Urothelium cell line (cell line): ENCODE results near the gene ABLIM2.

ENCODE experiments used
- DNase-seq: peaks from one replicate; pipeline ENCODE4 v3.0.0; 2011; ENCODE audit warnings: low spot score, mixed read lengths
- FAIRE-seq: peaks from 2 replicates; lab custom pipeline; 2011; peaks lifted over from hg19 to GRCh38; lab: Jason Lieb, UNC

The ABLIM2 gene

DNA sequence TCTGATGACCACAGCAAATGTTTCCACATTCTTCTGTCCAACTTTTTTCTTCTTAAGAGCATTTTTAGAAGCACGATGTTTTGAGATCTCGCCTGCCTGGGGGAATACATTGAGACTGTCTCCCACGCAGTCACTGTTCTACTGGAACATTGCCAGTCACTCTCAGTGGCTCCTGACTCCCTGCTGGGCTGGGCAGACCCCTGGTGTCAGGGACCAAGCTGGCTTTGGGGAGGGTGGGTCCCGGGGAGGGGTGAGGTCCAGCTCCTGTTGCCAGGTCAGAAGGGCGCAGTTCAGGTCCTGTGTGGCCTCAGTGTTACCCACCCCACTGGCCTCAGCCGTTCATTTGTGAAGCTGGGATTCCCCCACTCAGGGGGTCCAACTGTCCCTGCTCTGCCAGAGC, 18.9 kb upstream of the ABLIM2 start:
- no peak for DNase-seq
- FAIRE-seq: no peak

DNA sequence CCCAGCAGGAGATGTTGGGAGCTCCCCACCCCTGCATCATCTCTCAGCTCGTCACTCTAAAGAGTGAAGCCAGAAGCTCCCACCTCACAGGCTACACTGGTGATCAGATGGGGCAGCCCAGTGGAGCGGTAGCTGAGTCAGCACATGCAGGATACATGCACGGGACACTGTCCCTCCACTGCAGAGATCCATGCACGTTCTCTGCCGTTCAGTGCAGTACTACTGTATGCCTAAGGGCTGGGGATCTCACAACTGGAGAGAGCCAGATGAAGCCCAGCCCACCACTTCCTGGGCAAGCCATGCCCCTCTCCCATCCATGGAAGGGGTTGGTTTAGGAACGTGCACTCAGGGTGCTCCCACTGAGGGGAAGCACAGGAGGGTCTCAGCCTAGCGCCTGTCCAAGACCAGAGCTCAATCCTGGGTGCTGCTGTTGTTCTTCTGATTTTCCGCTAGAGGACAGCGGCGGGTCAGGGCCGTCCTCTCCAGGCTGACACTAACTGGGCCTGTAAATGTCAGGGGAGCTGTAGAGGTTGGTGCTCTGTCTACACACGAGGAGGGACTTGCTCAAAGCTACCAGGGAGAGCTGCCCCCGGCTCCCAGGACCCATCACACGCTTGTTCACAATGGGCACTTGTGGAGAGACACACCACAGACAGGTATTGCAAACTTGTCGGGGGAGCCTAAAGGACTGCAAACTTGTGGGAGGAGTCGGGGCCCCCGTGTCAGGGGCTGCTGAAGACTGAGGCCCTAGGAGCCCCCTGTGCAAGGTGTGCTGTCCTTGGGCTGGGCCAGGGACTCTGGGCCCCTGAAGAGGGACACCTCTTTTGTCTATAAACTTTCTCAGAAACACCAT, 18.2 kb upstream of the ABLIM2 start:
- FAIRE-seq (no peak), DNase-seq (peak; percentile 63)

DNA sequence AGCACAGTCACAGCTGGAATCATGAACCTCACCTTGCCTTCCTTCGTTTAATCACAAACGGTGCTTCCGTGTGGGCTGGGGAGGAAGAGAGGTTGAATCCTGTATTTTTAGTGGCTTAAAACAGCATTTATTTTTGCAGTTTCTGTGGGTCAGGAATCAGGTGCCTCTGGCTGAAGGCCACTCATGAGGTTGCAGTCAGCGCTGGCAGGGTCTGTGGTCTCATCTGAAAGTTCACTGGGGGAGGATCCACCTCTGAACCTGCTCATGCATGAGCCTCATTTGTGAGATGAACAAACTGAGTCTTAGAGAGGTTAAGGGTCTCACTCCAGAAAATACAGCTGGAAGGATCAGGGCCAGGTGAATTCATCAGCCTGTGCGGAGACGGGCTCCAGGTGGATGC, 17.1 kb upstream of the ABLIM2 start:
- no peak for FAIRE-seq

DNA sequence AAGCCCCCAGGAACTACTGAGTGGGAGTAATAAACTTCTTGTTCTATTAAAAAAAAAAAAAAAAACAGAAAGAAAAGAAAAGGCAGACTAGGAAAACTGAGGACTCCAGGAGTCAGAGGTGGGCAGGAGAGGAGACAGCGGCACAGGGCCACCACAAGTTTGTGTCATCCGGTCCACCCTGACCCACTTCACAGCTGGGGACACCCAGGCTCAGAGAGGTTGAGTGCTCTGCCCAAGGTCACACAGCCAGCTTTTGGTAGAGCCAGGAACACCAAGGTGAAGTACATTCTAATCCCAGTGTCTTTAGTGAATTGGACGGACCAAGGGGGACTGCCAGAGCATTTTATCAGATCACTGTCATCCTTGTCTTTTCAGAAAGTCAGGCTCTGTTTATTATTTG, 16.4 kb upstream of the ABLIM2 start:
- FAIRE-seq: no peak

More for the DNA sequence above, 17.1 kb upstream of the ABLIM2 start:
- no peak for DNase-seq

DNA sequence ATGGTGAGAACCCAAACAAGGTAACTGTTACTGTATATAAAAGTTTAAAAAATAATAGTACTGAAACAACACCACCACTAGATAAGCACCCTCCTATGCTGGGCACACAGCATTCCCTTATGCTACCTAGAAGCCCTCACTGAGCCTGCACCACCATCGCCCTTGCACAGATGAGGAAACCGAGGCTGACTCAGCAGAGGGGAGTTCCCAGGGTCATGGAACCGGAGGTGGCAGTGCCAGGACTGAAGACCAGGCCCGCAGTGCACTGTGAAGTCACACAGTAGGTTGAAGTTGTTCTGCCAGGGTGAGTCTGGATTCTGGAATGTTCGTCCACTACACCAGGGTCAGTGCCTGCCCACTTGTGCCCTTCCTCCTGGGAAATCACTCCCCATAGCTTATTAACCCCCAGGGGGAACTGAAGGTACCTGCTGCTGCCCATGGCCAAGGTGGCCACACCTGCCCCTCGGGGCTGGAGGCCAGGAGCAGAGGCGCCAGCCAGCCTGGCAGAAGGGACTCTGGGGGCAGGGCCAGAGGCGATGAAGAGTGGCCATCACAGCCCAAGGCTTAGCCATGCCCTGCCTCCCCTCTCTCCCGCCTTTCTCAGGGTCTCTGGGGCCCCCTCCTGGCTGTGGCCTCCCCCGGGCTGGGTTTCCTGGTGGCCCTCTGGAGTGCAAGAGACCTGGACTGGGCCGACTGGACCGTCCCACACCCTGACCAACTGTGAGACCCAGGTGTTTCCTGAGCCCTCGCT, 15.1 kb upstream of the ABLIM2 start:
- no peak for DNase-seq
- no peak for FAIRE-seq

More for the DNA sequence above, 16.4 kb upstream of the ABLIM2 start:
- no peak for DNase-seq

DNA sequence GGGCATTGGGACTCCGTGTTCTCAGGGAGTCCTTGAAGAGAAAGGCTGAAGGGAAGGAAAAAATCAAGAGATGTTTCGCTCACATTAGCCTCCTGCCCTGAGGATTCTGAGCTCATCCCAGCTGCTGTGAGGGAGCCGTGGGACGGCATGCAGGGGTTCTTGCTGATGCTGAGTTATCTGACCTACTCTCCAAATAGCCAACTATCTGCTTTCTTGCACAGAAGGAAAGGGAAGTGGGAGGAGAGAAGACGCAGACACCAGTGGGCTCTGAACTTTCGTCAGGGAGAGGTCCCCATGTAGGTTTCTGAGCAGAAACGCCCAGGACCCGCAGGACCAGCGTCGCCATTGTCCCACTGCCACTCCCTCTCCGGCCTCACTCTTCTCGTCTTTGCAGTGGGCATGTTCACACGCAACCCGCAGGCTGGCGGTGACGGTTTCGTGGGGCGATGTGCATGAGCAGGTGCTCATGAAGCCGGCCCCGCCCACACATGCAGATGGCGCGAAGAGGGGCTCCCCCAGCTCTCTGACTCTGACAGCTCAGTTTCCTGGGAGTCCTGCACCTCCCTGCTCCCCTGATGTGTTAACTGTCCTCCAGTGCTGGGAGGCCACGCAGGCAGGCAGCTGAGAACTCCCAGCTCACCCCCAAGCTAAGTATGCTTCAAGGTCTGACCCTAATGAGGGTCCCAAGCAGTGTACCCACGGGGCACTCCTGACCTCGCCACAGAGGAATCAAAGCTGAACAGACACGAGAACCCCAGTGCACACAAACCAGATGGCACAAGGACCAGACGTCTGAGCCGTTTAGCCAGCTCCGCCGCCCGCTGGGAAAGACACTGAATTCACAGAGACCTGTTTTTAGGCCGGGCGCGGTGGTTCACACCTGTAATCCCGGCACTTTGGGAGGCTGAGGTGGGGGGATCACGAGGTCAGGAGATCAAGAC, 13.6 kb upstream of the ABLIM2 start:
- DNase-seq (no peak), FAIRE-seq (no peak)

DNA sequence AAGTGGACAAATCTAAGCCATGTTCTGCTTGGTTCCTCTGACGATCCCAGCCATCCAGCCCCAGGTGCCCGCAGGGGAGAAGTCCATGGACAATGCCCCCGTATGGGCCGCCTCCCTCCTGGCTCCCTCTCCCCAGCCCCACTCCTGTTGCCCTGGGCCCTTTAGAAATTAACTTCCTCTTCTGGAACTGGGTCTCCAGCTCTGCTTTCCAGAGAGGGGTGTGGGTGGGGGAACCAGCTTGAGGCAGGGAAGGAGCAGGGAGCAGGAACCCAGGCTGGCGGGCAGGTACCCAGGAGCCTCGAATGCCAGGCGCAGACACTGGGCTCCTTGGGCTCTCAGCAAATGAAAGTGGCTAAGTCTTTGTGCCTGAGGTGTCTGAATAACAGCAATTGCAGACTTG, 12.7 kb upstream of the ABLIM2 start:
- FAIRE-seq (no peak), DNase-seq (no peak)

DNA sequence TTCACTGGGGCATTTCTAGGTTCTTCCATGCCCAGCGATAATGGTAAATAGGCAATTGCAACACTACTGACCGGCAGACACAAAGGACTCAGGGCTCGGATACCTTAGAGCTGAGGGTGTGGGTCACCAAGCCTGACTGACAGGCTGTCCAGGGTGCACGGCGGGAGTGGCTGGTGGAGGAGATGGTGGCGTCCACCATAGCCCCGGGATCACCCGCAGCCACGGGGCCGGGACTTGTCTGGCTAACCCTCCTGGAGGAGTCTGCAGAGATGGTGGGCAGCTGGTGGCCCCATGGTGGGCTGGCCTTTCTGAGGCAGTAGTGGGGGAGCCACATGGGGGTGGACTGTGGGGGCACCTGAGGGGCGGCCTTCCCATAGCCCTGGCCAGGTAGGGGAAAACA, 11.7 kb upstream of the ABLIM2 start:
- no peak for DNase-seq
- FAIRE-seq: no peak

DNA sequence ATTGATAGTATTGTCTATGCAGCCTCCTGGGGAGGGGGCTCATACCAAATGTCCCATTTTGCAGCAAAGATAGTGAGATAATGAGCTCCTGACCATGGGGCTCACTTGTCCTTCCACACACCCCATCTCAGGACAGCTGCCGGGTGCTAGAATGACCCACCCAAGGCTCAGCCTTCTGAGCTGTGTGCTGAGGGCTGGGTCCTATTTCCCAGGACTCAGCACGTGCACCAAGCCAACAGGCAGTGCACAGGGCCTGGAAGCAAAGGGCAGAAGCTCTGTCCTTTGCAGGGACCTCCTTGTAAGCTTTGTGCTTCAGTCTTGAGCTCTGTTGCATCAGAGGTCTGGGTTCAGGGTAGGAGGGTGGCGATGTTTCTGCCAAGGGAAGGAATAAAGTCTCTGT, 11.2 kb upstream of the ABLIM2 start:
- no peak for DNase-seq
- no peak for FAIRE-seq

DNA sequence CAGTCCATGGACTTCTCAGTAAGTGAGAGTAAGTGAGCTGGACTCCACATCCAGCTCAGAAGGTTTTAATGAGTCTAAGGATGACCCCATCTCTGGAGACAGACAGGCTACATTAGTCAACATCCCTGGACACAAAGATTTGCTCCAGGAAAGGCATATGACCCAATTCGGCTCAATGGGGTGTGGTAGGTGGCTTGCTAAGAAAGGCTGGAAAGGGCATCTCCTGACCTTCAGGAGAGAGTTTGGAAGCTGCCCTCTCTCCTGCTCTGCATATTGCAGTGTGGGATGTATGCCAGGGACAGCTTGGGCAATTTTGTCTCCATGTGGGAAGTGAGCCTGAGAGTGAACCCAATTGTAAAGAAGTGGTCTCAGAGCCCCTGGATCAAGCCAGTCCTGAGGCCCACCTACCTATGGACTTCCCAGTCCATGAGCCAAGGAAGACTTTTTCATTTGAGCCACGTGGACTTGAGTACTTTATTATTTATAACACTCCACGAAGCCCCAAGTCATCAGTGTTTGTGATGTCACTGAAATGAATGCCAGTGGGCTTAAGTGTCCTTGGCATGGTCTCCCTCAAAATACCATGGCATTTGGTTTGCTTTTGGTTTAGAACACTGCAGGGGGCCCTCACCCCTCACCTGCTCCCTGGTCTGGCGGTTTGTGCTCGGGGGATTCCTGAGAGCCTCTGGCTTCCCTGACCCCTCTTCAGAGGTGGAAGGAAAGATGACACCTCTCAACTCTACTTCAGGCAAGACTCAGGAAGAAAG, 10.4 kb upstream of the ABLIM2 start:
- FAIRE-seq (no peak), DNase-seq (no peak)

DNA sequence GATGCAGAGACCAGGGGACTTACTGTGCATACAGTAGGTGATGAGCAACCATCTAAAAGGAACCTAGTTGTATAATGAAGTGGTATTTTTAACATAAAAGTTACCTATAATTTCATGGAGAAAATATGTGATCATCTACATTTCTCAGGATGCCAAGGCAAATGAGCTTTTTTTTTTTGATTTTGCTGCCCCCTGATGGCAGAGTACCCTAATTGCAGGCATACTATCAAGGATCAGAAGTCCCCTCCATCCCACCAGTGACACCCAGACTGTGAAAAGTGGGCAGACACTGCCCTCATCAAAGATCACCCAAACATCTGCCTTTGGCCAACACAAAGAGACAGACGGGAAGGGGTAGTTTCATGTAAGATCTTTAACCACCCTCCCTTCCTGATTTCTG, 9.6 kb upstream of the ABLIM2 start:
- FAIRE-seq: no peak
- DNase-seq: no peak

DNA sequence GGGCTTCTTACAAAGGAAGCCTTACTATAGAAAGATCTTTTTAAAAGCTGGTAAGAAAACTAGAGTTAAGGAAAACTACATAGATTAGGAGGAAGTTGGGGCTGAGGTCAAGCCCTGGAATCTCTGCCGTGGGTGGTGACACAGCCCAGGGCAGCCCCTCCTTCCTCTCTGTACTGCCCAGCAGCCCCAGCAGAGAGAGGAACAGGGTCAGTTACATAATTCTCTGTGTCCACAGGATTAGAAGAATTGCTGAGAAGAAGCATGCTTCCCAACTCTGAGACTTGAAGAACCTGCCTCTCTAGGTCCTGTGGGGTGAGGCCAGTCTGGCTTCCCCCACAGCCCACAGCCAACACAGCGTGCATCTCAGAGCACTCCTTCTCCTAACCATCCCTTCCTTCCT, 9.2 kb upstream of the ABLIM2 start:
- no peak for DNase-seq
- no peak for FAIRE-seq

DNA sequence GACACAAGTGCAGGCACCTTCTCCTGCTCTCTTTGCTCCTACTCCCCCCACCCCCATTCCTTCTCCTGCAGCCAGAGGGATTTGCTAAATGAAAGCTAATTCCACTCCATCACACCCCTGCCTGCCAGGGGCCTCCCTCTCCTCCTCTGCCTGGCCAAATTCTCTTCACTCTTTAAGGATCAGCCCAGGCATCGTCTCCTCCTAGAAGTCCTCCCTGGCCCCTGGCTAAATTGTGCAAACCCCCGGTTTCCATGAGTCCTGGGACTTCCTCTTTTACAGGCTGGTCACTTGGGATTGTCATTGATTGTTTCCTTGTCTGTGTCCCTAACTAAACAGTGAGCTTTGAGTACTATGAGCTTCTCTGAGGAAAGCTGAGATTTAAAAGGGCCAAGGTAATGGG, 8.7 kb upstream of the ABLIM2 start:
- FAIRE-seq: no peak
- no peak for DNase-seq

DNA sequence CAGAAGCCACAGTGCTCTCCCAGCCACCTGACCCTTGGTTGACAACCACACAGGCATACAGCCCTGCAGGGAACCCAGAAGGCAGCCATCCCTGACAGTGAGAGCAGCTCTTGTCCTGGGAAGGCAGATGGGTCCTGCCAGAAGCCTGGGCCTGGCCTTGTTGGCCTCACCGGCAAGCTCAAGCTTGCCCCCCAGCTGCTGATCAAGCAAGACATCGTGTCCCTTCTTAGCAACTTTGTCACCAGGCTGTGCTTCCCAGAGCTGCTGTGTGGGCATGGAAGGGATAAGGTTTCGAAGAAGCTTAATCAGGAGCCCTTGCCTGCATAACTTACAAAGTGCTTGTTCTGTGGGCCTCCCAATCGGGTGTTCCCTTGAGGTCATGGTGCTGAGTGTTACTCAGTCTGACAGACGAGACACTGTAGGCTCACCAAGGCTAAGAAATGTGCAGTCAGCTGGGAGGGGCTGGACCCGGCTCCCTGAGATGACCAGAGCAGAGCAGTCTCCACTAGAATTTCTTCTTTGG, 6.8 kb upstream of the ABLIM2 start:
- no peak for FAIRE-seq

DNA sequence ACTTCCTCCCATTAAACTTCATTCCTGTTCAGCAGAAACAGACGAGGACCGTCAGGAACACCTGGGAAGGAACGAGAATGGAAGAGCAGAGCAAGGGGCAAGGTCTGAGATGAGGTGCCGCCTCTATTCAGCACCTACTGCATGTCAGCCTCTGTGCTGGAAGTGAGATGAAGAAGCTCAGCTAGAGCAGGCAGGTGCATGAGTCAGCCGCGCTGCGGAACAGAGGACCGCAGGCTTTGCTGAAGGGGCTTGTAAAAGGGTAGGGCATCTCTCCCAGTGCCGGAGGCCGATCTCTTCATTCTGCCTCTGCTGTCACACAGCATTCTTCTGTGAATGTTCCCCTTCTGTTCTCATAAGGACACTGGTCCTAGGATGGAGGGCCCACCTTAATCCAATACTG, 6.1 kb upstream of the ABLIM2 start:
- FAIRE-seq (no peak), DNase-seq (no peak)

More for the DNA sequence above, 6.8 kb upstream of the ABLIM2 start:
- DNase-seq: no peak

DNA sequence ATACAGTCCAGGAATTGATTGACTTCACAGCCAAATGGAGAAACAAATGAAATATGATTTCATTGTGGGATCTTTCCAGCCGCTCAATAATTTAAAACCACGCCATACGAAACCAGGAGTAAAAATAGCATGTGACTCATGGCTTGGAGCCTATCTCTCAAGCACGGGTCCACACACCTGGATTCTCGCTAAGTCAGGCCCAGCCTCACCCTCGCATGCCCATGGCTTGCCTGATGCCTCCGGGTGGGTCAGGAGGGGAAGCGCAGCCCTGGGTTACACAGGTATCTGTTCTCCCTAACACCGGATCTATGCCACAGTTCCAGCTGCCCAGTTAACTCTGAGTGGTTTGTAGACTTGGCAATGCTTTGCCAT, 5.6 kb upstream of the ABLIM2 start:
- DNase-seq (peak; percentile 20), FAIRE-seq (no peak)

DNA sequence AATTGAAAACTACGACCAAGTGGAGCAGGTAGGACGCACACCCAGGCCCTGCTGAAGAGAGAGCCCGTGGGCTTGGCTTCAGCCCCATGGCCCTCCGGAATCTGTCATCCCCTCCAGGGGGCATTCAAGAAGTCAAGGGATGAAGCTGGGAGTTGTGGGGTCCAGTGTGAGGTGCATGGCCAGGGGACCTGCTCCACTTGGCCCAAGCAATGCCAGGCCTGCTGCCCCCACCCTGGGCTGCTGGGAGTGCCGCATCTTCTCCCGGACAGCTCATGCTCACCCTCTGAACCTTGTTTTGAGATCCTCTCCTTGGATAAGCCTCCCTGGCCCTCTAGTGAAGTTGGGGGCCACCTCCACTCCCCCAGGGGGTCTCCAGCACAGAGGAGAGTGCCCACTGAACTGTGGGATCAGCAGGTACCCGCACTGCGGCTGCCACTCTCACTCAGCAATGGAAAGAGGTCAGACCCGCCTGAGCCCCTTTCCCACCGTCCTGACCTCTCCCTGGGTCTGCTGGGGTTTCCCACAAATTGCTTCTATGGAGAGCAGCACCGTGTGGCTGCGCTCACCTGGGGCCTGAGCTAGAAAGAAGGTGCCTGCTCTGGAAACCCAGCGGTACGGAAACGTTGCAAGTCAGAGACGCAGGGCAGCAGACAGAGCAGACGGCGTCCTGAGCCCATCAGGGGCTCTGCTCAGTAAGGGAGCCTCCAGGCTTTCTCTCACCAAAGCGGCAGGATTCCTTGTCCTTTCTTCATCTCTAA, 5.0 kb upstream of the ABLIM2 start:
- no peak for DNase-seq
- FAIRE-seq: no peak

DNA sequence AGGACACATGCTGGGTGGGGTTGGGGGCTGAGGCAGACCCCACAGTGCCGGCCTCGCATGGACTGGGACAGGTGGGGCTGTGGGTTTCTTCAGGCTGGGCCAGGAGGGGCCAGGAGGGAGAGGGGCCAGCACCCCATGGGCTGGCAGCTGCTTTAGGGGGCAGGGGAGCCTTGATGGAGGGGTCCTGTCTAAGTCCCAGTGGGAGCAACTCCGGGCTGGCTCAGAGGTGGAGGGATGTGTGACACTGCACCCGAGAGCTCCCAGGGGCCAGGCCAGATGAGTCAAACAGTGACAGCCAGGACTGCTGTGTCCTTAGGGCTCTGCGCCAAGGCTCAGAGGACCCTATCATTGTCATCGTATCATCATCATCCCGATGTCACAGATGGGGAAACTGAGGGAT, 4.4 kb upstream of the ABLIM2 start:
- FAIRE-seq: no peak
- DNase-seq: no peak

DNA sequence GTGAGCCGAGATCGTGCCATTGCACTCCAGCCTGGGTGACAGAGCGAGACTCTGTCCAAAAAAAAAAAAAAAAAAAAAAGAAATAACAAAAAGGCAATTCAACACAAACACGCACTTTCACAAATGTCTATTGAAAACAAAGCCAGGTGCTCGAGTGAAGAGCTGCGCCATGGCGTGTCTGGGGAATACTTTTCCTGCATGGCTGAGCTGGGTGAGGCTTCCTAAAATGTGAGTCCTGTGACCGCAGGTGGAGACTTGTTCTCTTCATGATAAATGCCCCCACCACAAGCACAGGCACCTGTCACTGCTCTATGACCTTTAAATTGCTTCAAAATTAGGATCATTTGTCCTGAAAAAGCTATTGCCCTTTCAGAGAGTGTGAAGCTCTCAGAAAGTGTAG, 4.0 kb upstream of the ABLIM2 start:
- no peak for FAIRE-seq
- no peak for DNase-seq

DNA sequence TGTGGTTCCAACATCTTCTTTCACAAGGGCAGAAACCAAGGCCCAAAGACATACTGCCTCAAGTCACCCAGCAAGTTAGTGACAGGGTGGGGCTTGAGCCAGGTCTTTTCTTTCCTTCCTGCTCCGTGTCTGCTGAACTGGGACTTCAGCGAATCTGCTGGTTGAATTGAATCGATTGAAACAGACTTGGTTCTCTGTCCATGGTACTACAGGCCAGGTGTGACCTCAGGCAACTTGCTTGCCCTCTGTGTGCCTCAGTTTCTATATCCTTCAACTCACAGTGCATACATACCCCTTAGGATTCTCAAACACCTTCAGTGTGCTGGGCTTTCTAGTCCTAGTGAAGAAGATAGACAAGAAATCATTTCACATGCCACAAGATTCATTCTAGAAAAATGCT, 2.0 kb upstream of the ABLIM2 start:
- no peak for FAIRE-seq
- no peak for DNase-seq
